NCI-H2029 (cell line): ENCODE data around the gene GRB10.
"Not testable (repeated sequence)": the region's sequence is repeated elsewhere in the genome, so short reads cannot be mapped to it uniquely, and the experiment has no call there.

ENCODE experiments used
- DNase-seq: peaks from one replicate; lab custom pipeline; 2025; lab: John Stamatoyannopoulos, UW

Gene GRB10

DNA sequence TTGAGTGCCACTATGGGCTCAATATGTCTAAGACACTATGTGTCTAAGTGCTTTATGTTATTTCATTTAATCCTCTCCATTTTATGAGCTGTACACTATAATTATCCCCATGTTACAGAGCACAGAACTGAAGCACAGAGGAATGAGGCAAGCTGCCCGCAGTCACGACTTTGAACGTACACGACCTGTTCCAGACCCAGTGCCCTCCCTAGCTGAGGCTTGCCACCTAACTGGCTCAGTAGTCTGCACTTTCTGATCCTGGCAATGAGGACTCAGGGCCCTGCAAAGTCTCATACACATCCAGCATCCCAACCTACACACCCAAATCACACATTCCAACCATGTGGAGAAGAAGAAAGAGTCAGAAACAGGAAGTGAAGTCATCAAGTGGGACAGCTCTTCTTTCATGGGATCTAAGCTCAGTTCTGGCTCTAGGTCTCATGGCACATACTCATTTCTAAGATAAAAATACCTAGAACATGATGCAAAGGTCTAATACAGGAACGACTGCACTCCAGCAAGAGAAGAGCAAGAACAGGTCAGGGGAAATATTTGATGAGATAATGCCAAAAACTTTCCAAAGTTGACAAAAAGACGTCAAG, 175.1 kb downstream of the GRB10 start:
- no peak for DNase-seq

DNA sequence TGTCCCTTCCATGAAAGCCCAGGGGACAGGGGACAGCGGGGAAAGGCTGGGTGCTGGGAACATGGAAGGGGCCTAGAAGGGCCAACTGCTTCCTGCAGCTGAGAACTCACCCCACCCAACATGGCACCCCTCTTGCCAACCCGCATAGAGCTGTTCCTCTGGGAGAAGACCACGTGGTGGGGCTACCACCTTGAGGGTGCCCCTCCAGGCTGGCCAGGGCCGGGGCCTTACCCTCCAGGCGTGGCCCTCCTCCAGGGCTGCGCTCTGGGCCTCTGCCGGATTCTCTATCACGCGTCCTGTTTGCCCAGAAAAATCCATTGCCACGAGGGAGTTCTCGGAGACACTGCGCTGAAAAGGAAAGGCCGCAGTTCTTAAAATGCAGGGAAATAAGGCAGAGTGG, 177.6 kb downstream of the GRB10 start:
- DNase-seq: no peak

- DNase-seq: no peak
Measured at GRCh38 chr7:50603287-50603686, 179.4 kb downstream of the GRB10 start.

DNA sequence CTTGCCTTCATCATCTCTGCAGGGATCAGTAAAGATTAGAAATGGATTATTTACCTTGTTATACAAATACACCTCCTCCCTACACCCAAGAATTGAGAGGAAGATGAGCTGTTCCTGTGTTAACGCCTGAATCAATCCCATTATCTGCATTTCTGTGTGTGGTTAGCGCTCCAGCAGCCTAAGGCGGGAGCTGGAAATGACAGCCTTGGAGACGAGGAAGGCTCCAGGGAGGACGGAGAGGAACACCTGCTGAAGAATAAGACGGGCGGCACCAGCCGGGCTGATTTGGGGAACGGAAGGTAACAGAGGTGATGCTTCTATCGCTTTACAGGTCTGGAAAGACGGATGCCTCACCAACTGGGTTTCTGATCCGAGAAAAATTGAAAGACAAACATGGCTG, 183.3 kb downstream of the GRB10 start:
- no peak for DNase-seq

DNA sequence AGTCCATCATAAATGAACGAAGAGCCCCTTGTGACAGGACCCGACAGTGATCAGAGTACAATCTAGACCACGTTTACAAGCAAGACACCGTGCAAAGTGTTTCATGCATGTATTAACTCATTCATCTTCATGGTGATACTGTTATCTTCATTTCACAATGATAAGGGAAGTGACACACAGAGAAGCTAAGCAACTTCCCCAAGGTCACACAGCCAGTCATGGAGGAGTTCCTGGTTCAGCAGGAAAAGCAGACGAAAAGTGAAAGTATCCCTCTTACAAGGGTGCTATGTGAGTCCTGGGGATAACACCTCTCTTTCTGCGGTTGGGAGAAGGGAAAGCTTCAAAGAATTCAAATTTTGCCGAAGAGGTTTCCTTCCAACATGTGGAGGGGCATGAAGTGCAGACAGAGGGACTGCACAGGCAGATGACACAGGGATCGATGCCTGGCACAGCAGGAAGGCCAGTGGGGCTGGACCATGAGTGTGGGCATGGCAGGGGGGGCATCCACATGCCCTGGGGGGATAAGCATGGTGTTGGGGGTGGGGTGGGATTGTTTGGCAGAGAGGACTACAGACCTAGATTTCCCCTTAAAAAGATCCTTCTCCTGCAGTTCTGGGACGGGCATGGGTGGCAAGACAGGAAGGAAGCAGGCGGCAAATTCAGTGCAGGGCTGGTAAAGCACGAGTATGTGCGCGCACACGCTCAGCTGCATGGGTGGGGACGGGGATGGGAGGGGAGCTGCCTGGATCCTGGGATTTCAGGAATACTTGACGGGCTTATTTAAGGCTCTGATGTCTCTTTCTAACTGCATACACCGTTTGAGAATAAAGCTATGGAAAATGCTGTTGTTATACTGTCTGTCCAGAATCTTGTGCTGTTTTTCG, 184.0 kb downstream of the GRB10 start:
- no peak for DNase-seq

DNA sequence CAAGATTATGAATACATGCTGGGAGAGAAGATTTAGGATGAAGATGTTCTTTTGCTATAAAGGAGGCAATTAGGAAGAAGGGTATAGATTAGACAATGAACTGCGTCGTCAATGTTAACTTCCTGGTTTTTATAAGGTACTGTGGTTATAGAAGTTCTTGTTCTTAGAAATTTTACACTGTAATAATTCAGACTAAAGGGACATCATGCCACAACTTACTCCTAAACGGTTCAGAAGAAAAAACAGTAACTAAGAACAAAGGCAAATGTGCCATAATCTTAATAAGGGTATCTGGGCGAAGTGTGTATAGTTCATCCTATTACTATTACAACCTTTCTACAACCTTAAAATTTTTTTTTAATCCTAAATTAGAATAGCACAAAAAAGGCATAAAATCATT, 186.2 kb downstream of the GRB10 start:
- no peak for DNase-seq

DNA sequence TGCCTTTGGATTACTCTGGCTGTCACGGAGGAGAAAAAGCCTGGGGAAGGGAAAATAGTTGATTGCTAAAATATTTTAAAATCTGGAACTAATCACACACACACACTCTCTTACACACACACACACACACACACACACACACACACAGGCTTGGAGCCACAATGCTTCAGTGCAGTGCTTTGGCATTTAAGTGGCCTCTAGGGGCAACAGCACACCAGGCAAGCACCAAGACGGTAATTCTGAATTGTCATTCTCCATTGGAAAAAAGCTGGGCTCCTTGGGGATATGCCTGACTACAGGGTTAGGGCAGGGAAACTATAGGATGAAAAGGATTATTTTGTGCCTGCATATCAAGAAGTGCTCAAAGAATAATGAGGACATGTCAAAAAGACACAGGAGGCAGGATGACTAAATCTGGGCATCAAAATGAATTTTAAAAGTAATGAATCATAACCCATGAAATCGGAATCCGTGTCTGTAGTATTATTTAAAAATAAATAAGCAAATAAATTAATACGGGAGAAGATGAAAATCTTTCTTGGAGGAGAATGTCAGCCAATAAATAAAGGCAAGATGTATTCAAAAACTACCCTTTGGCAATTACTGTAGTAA, 187.1 kb downstream of the GRB10 start:
- DNase-seq: no peak

DNA sequence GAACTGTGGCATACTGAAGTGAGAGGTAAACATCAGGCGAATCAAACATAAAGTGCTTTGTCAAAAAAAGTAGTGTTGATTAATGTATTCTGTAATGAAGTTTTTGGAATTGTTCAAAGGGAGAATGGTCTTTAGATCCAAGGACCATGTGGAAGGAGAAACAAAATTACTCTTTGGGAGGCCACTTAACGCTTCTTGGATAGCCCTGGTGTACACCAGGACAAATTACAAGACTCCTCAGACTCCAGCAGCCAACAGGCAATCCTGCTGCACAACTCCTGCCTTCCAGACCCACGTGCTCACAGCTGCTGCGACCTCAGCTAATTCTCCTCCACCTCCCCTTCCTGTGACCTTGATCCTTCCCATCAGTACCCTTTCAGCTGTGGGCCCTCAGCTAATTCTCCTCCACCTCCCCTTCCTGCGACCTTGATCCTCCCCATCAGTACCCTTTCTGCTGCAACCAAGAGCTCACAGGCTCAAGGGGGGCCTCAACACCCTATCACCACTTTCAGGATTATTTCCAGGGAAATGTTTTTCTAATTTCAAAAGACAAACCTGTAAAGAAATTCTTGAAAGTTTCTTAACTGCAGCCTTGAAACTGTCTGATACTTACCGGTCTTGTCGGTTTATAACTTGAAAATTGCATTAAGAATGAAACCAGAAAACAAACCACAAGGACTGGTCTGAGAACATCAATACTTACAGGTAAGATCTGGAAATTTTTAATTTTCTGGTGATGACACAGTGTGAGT, 187.8 kb downstream of the GRB10 start:
- DNase-seq: no peak

GRCh38 chr7:50594136-50594535, 188.6 kb downstream of the GRB10 start:
- DNase-seq: no peak

- no peak for DNase-seq
Measured at GRCh38 chr7:50592940-50593339, 189.8 kb downstream of the GRB10 start.

GRCh38 chr7:50591480-50592438, 190.9 kb downstream of the GRB10 start:
- peak; percentile 75 for DNase-seq

DNA sequence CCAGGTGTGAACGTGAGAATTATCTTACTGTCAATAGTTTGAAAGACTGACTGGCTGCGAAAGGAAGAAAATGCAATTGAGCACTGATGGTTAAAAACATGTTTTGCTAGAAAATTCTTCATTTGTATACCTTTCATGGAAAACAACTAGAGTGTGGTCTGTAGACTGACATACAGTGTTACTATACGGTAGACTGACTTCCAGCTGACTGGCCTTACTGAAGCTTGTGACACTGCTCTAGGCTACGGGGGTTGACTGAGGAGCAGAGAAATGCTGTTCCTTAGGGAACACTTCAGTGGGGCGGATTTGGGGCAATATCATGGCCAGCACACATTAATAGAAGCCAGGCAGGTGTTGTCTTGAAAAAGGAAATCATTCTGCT, 191.6 kb downstream of the GRB10 start:
- DNase-seq: no peak

GRCh38 chr7:50590535-50590934, 192.2 kb downstream of the GRB10 start:
- no peak for DNase-seq

GRCh38 chr7:50589364-50589763, 193.3 kb downstream of the GRB10 start:
- DNase-seq: no peak

GRCh38 chr7:50588937-50589336, 193.8 kb downstream of the GRB10 start:
- no peak for DNase-seq

DNA sequence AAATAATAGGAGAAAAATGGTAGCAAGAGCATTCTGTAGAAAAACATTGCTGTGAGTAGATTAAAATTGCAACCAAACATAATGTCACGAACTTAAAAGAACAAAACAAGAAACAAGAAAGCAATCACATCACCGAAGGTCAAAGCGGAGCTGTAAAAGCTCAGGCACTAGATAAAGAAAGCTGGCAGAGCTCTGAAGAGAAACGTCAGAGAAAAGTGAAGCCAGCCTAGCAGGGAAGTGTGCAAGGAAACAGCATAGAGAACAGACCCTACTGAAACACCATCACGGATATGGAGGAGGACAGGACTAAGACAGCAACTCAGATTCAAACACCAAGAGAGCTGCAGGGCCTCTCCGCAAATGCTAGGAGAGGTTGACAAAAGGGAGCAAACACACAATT, 195.0 kb downstream of the GRB10 start:
- DNase-seq: no peak

GRCh38 chr7:50584793-50585408, 197.8 kb downstream of the GRB10 start:
- no peak for DNase-seq

DNA sequence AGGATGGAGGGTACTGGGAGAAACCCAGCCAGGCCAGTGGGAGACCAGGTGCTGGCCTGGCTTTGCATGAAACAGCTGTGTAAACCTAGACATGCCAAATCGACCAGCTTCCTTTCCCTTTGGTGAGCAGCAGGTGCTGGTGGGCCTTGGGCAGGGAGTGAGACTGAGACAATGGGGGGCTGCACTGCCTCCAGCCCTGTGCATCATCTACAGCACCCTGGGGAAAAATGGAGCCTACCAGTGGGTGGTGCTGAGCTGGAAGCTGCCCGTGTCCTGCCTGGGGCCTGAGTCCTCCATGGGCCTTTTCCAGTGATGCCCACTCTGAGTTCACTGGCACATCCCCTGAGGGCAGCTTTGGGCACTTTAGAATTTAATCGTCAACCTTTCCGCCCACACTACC, 198.3 kb downstream of the GRB10 start:
- DNase-seq: no peak

DNA sequence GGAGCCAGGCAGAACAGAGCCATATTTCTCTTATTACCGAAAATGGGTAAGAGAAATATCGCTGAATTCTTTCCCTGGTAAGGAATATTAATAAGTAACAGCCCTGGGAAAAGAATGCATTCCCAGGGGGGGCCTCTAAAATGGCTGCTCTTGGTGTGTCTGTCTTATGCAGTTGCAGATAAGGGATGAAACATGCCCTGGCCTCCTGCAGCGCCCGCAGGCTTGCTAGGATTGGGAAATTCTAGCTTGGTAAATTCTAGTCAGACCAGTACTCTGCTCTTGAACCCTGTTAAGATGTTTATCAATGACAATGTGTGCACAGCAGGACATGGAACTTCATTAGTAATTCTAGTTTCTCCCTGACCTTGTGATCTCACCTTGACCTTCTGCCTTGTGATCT, 199.4 kb downstream of the GRB10 start:
- DNase-seq: not testable (repeated sequence)

DNA sequence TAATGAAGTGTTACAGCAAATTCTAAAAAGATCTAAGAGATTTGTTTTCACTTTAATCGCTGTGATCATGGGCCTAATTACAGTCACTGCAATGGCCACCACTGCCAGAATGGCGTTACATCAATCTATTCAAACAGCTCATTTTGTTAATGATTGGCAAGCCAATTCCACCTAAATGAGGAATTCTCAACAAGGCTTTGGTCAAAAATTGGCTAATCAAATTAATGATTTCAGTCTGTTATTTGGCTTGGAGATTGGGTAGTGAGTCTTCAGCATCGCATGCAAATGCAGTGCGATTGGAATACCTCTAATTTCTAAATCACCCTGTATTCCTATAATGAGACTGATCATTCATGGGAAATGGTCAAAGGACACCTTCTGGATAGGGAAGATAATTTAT, 200.4 kb downstream of the GRB10 start:
- not testable (repeated sequence) for DNase-seq

DNA sequence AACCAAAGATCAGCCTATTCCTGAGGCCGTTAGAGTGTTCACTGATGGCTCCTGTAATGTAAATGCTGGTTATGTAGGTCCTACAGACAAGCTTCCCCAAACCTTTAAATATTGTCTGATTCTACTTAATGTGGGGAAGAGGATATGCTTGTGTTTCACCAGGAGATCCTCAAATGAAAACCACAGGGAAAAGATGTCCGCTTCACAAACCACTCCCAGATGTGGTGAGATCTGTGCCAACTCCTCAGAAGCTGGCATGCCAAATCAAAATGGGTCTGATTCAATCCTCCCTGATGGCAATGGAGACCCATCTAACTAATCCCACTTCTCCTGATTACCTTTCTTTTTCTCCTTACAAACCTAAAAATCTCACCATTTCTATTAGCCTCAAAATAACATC, 202.0 kb downstream of the GRB10 start:
- not testable (repeated sequence) for DNase-seq
